ENCODE results near the gene HPSE2. TPM values are rescaled to one million over a fixed set of nuclear protein-coding genes. Genes with fewer than 3 reads are reported as not detected.

The HPSE2 gene
- polyA plus RNA-seq, 1 of the 3 experiments (the other 2 are of a cell fraction) = not detected

DNA sequence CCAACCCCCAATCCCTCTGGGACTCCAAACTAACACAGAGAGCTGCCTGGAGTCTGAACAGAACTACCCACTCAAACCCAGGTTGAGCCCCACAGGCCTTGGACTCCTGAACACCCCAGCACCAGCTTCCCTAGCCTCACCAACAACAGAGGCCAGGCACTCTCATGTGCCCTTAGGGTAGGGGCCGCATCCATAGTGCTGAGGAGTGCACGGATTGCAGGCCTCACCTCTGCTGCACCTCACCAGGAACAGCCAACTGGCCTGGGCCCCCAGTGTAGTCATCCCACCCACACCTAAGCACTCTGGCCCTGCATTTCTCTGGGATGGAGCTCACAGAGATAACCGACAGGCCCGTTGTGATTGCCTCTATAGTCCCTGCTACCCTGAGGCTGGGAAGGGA is 194.2 kb downstream of the HPSE2 start:
- H3K36me3 ChIP-seq (replicated peaks in 1 of 2; ENCODE audit: control insufficient read depth in 1 of 2, insufficient read depth in 2 of 2, low read length in 1 of 2) = no peaks in the 10 kb centered on the region
- ChIA-PET CTCF (interaction anchor here (0.6 to 1.7 kb wide), 3 partner anchors 14 to 205 kb away, joined by 3 read pairs; no protein-coding TSS in a partner anchor), POLR2A (no interaction called here)
- H4K20me1 ChIP-seq (ENCODE audit: insufficient read depth) = no peaks in the 10 kb centered on the region
- H3F3A ChIP-seq (replicated peaks; ENCODE audit: insufficient read depth) = no peaks in the 10 kb centered on the region
- no peak overlapping the region for H3K9ac ChIP-seq
- H3K27ac ChIP-seq (ENCODE audit: low read depth in 2 of 2, low read length in 1 of 2) = no peak overlapping the region
- H2AFZ ChIP-seq (ENCODE audit: low read depth) = no peak overlapping the region
- no peak for TF ChIP-seq SMC3 (IDR thresholded peaks at IDR 0.05; ENCODE audit: low read depth, low read length)
- no peak for TF ChIP-seq RCOR1 (IDR thresholded peaks at IDR 0.05; ENCODE audit: low read length)
- no peak for TF ChIP-seq NFIC (IDR thresholded peaks at IDR 0.05; ENCODE audit: borderline replicate concordance)
- TF ChIP-seq YY1 (IDR thresholded peaks at IDR 0.05; ENCODE audit: low read depth) = no peak
- TF ChIP-seq, protein P1, sequence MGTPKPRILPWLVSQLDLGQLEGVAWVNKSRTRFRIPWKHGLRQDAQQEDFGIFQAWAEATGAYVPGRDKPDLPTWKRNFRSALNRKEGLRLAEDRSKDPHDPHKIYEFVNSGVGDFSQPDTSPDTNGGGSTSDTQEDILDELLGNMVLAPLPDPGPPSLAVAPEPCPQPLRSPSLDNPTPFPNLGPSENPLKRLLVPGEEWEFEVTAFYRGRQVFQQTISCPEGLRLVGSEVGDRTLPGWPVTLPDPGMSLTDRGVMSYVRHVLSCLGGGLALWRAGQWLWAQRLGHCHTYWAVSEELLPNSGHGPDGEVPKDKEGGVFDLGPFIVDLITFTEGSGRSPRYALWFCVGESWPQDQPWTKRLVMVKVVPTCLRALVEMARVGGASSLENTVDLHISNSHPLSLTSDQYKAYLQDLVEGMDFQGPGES (IDR thresholded peaks at IDR 0.05; ENCODE audit: low read depth, low read length) = no peak
- no peak for TF ChIP-seq TAF1 (IDR thresholded peaks at IDR 0.05; ENCODE audit: borderline replicate concordance, low read depth, low read length)
- TF ChIP-seq POLR2AphosphoS5 (IDR thresholded peaks at IDR 0.05; ENCODE audit: low read depth, low read length) = no peak
- TF ChIP-seq MXI1 (IDR thresholded peaks at IDR 0.05; ENCODE audit: low read depth, low read length) = no peak
- TF ChIP-seq, protein P2, sequence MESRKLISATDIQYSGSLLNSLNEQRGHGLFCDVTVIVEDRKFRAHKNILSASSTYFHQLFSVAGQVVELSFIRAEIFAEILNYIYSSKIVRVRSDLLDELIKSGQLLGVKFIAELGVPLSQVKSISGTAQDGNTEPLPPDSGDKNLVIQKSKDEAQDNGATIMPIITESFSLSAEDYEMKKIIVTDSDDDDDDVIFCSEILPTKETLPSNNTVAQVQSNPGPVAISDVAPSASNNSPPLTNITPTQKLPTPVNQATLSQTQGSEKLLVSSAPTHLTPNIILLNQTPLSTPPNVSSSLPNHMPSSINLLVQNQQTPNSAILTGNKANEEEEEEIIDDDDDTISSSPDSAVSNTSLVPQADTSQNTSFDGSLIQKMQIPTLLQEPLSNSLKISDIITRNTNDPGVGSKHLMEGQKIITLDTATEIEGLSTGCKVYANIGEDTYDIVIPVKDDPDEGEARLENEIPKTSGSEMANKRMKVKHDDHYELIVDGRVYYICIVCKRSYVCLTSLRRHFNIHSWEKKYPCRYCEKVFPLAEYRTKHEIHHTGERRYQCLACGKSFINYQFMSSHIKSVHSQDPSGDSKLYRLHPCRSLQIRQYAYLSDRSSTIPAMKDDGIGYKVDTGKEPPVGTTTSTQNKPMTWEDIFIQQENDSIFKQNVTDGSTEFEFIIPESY (IDR thresholded peaks at IDR 0.05; ENCODE audit: borderline replicate concordance, low read depth) = no peak
- no peak for TF ChIP-seq GATA2 (CRISPR knock-in tag; IDR thresholded peaks at IDR 0.05)
- TF ChIP-seq FOSL2 (IDR thresholded peaks at IDR 0.05; ENCODE audit: borderline replicate concordance, low read depth) = no peak
- TF ChIP-seq EP300 (IDR thresholded peaks at IDR 0.05; ENCODE audit: borderline replicate concordance in 1 of 2, low read depth in 1 of 2, low read length in 1 of 2) = no peak
- no peak for TF ChIP-seq ELF1 (IDR thresholded peaks at IDR 0.05)
- TF ChIP-seq, protein P3, sequence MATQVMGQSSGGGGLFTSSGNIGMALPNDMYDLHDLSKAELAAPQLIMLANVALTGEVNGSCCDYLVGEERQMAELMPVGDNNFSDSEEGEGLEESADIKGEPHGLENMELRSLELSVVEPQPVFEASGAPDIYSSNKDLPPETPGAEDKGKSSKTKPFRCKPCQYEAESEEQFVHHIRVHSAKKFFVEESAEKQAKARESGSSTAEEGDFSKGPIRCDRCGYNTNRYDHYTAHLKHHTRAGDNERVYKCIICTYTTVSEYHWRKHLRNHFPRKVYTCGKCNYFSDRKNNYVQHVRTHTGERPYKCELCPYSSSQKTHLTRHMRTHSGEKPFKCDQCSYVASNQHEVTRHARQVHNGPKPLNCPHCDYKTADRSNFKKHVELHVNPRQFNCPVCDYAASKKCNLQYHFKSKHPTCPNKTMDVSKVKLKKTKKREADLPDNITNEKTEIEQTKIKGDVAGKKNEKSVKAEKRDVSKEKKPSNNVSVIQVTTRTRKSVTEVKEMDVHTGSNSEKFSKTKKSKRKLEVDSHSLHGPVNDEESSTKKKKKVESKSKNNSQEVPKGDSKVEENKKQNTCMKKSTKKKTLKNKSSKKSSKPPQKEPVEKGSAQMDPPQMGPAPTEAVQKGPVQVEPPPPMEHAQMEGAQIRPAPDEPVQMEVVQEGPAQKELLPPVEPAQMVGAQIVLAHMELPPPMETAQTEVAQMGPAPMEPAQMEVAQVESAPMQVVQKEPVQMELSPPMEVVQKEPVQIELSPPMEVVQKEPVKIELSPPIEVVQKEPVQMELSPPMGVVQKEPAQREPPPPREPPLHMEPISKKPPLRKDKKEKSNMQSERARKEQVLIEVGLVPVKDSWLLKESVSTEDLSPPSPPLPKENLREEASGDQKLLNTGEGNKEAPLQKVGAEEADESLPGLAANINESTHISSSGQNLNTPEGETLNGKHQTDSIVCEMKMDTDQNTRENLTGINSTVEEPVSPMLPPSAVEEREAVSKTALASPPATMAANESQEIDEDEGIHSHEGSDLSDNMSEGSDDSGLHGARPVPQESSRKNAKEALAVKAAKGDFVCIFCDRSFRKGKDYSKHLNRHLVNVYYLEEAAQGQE (IDR thresholded peaks at IDR 0.05; ENCODE audit: low read depth, low read length) = no peak
- TF ChIP-seq GABPA (IDR thresholded peaks at IDR 0.05; ENCODE audit: low read depth) = no peak
- no peak for TF ChIP-seq EZH2phosphoT487 (IDR thresholded peaks at IDR 0.05; ENCODE audit: borderline replicate concordance, low read depth)
- TF ChIP-seq TCF12 (IDR thresholded peaks at IDR 0.05) = no peak
- 47% methylated on average over 3 of the region's 4 CpGs for WGBS (ENCODE audit: low lambda C conversion rate)
- H3K9me2 ChIP-seq = no peaks in the 10 kb centered on the region
- no peaks in the 10 kb centered on the region for H3K27me3 ChIP-seq (ENCODE audit: insufficient read depth)
- H3K79me2 ChIP-seq (ENCODE audit: insufficient read depth) = no peaks in the 10 kb centered on the region
- no peak overlapping the region for H3K4me2 ChIP-seq
- no peaks in the 10 kb centered on the region for H3K9me3 ChIP-seq
- H3K4me1 ChIP-seq (ENCODE audit: control insufficient read depth in 1 of 2, insufficient read depth in 2 of 2, low read depth in 1 of 2, low read length in 1 of 2) = no peaks in the 10 kb centered on the region
- no peak overlapping the region for H3K4me3 ChIP-seq (ENCODE audit: low read depth in 2 of 2, low read length in 1 of 2)
- no peak for DNase-seq

All from SK-N-SH (cell line).